ES-I3 (cell line): ENCODE results near the gene PPARA.
A peak's percentile ranks its signal among the peaks of the same experiment; 100 is the strongest.

Experiments used
- H3K36me3 ChIP-seq: 2 replicates; pipeline ENCODE4 v1.6.1; 2013; ENCODE audit warnings: mild to moderate bottlenecking, low read length, control low read depth, moderate library complexity; ENCODE audit not compliant: insufficient read depth
- H3K4me1 ChIP-seq: 2 replicates; pipeline ENCODE4 v1.6.1; 2013; ENCODE audit warnings: mild to moderate bottlenecking, control low read depth, low read length; ENCODE audit not compliant: insufficient read depth
- H3K9ac ChIP-seq: 2 replicates; pipeline ENCODE4 v1.6.1; 2013; ENCODE audit warnings: low read depth, mild to moderate bottlenecking, low read length, moderate library complexity
- H3K9me3 ChIP-seq: 2 replicates; pipeline ENCODE4 v1.6.1; 2013; ENCODE audit warnings: mild to moderate bottlenecking, low read length, moderate library complexity; ENCODE audit not compliant: control insufficient read depth, insufficient read depth

The PPARA gene

DNA sequence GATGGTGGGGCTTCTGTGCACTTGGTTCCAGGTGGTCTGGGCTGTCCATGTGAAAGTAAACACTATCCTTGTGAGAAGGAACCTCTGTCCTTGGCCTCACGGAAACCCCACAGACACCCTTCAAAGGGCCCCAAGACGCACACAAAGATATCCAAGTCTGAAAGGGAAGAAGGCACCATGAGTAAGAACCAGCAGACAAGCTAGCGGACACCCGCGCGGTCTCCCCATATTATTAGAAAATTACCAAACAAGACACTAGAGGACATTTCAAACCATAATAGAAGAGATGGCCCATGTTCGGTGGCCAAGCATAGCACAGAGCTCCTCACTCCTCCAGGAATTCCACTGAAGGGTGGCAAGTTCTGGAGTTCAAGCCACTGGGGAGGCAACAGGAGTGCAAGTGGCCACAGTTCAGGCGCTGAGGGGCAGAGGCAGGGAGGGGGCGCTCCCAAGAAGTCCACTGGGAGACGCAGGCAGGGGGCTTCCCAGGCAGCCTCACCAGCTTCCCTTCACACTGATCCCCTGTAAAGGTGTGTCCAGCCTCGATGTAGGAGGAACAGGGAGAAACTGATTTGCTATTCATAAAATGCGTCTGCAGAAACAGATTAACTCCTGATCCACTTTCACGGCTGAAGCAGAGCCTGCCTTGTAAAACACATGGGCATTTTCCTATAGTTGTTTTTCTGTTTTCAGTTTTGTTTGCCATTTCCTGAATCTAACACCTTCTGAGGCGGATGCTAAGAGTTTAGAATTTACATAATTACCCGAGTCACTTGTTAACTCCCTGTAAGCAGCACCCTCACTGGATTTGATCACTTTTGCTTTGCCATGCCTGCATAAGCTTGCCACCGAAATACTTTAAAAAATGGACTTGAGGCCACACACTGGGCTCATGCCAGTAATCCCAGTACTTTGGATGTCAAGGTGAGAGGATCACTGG, 9.1 kb upstream of the PPARA start:
- Histone ChIP-seq H3K4me1 (no peaks in the 10 kb centered on the region), H3K9ac (no peak overlapping the region), H3K9me3 (no peaks in the 10 kb centered on the region), H3K36me3 (no peaks in the 10 kb centered on the region)

DNA sequence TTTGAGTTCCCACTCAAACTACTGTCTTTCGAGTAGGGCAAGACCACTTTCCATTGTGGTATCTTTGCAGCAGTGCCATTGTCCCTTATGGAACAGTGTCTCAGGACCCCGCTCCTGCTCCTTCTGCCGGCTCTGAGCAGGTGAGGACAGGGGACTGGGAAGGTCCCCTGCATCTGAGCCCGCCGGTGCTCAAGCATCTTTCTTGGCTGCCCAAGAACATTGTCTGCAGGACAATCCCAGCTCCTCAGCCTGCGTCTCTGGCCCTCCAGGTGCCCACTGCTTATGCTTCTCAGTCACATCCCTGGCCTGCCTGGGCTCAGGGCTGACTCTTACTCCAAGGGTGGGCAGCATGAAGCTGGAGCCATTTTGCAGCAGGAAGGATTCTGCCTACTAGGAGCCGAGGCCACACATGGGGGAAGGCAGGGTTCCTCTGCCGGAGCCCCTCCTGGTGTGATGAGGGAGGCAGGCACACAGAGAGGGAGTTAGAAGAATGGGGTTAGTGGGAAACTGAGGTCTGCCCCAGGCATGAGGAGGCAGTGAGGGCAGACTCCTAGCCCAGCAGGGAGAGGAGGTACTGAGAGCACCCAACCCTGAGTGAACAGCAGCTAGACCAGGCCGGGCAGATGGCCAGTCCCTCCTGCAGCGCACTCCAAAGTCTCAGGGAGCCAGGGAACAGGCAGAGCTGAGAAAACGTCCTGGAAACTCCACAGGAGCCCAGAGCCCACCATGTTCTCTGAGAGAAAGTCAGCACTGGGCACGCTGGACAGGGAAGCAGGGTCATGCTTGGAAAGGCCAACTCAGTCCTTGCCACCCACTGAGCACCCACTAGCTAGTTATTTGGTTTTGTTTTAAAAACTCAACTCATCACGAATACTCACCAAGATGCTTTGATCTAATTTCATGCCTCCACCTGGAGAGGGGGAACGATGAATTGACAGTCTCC, 7.5 kb upstream of the PPARA start:
- Histone ChIP-seq H3K36me3 (no peaks in the 10 kb centered on the region), H3K9ac (no peak overlapping the region)

DNA sequence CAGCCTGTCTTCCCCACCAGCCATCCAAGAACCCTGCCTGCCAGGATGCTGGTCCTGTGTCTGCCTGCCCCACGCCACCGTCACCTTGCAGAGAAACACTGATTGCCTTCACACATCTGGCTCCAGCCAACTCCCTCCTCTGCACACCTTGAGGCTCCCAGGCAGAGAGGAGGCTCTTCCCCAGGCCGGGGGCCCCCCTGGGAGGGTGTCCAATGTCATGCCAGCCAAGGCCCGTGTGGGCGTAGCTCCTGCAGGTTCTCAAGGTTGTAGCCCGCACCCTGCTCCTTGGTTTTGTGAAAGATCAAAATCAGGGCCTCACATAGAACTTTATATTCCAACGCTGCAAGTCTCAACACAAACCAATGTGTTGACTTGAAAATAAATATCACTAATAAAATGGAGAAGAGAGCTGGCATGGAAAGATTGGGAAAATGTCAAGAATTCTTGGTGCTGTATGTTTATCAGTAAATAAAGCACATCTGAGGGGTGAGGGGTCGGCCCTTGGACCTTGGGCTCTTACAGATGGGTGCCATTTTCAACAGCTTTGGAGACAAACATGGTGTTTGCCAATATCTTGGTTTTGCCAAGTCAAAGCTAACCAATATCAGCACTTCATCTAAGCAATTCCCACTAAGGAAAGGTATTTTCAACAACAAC, 6.7 kb upstream of the PPARA start:
- H3K9ac ChIP-seq: no peak overlapping the region
- H3K9me3 ChIP-seq: no peaks in the 10 kb centered on the region
- peaks cover 6% of the 10 kb centered on the region; the same call in 1 of the 2 replicates for H3K4me1 ChIP-seq

More for the DNA sequence above, 7.5 kb upstream of the PPARA start:
- Histone ChIP-seq H3K4me1 (peaks cover 3% of the 10 kb centered on the region; the same call in 1 of the 2 replicates), H3K9me3 (no peaks in the 10 kb centered on the region)

GRCh38 chr22:46145361-46145851, 4.9 kb upstream of the PPARA start:
- Histone ChIP-seq H3K9me3 (no peaks in the 10 kb centered on the region), H3K4me1 (peaks cover 6% of the 10 kb centered on the region; the same call in 1 of the 2 replicates), H3K9ac (no peak overlapping the region), H3K36me3 (no peaks in the 10 kb centered on the region)

More for the DNA sequence above, 6.7 kb upstream of the PPARA start:
- H3K36me3 ChIP-seq: no peaks in the 10 kb centered on the region

- H3K9me3 ChIP-seq: no peaks in the 10 kb centered on the region
Observed at GRCh38 chr22:46145896-46146295, 4.4 kb upstream of the PPARA start.

GRCh38 chr22:46146329-46146728, 4.0 kb upstream of the PPARA start:
- H3K9me3 ChIP-seq: no peaks in the 10 kb centered on the region
- no peaks in the 10 kb centered on the region for H3K36me3 ChIP-seq
- H3K9ac ChIP-seq: no peak overlapping the region
- H3K4me1 ChIP-seq: peaks cover 6% of the 10 kb centered on the region; the same call in 1 of the 2 replicates

More at GRCh38 chr22:46145896-46146295, 4.4 kb upstream of the PPARA start:
- Histone ChIP-seq H3K4me1 (peaks cover 6% of the 10 kb centered on the region; the same call in 1 of the 2 replicates), H3K36me3 (no peaks in the 10 kb centered on the region), H3K9ac (no peak overlapping the region)

DNA sequence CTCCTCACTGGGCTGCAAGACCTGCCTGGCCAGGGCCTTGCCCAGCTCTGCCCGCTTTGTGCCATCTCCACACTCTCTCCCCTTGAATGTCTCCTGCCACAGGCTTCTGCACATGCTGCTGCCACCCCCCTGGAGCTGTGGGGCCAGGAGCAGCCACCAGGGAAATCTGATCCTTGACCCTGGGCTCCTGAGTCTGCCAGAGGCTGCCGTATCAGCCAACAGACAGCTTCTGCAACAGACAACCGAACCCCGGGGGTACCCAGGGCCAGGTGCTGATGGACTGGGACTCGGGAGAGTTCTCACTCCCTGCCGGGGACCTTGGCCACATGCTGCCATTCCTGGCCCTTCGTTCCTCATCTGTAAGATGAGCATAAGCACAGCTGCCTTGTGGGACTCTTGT, 3.3 kb upstream of the PPARA start:
- Histone ChIP-seq H3K4me1 (peaks cover 6% of the 10 kb centered on the region; the same call in 1 of the 2 replicates), H3K9me3 (no peaks in the 10 kb centered on the region), H3K9ac (no peak overlapping the region), H3K36me3 (no peaks in the 10 kb centered on the region)

DNA sequence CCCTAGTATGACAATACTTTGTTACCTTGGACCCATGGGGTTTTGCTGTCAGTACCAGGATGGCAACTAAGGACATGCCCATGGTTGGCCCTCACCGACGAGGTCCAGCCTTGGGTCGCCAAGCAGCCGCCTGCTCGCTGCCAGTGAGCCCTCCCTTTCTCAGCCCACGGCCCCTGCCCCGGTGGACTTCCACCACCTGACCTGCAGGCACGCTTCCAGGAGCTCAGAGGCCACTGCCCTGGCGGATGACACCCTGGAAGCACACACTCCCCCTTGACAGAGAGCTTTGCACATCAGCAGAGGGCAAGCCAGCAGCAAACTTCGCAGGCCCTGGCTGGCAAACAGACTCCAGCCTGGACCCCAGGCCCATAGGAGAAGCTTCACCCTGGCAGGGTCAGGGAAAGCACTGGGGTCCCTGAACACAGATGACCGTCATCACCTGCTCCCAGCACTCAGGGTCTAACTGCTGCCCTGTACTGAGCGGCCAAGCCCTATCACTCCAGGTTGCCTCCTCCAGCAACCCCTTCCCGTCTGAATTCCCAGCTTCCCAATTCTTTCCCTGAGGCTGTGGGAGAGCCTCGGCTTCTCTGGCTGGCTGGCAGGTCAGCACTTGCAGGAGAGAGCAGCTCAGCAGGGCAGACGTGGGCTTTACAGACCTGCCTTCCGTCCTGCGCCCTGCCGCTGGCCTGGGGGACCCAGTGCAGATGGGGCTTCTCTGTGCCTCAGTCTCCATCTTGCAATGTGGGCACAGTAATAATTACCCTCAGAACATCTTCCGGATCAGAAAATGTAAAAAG, 2.7 kb upstream of the PPARA start:
- Histone ChIP-seq H3K9me3 (no peaks in the 10 kb centered on the region), H3K4me1 (peaks cover 6% of the 10 kb centered on the region; the same call in 1 of the 2 replicates), H3K36me3 (no peaks in the 10 kb centered on the region), H3K9ac (no peak overlapping the region)

DNA sequence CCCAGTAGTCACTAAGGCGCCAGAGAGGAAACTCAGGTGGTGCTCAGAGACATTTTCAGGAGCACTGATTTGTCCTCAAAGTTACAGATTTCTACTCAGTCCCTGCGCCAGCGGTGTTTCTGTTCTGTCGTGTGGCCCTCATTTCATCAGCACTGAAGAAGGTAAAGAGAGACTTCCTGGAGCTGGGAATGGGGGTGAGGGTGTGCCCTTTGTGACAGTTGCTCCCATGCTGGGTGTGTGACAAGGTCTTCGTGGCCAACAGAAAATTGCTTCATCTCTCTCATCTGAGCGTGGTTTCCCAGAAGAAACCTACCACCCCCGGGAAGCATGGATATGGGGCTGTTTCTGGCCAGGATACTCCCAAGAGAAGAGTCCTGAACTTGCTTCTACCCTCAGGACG, 2.0 kb upstream of the PPARA start:
- Histone ChIP-seq H3K4me1 (peaks cover 6% of the 10 kb centered on the region; the same call in 1 of the 2 replicates), H3K36me3 (no peaks in the 10 kb centered on the region), H3K9me3 (no peaks in the 10 kb centered on the region), H3K9ac (no peak overlapping the region)

GRCh38 chr22:46148816-46149511, 1.4 kb upstream of the PPARA start:
- Histone ChIP-seq H3K4me1 (peaks cover 6% of the 10 kb centered on the region; the same call in 1 of the 2 replicates), H3K9me3 (no peaks in the 10 kb centered on the region), H3K9ac (peak overlapping the region; percentile 76), H3K36me3 (no peaks in the 10 kb centered on the region)

- Histone ChIP-seq H3K9ac (peak overlapping the region; percentile 76), H3K4me1 (peaks cover 6% of the 10 kb centered on the region; the same call in 1 of the 2 replicates), H3K9me3 (no peaks in the 10 kb centered on the region), H3K36me3 (no peaks in the 10 kb centered on the region)
Observed at GRCh38 chr22:46149512-46150033, 753 bp upstream of the PPARA start.

DNA sequence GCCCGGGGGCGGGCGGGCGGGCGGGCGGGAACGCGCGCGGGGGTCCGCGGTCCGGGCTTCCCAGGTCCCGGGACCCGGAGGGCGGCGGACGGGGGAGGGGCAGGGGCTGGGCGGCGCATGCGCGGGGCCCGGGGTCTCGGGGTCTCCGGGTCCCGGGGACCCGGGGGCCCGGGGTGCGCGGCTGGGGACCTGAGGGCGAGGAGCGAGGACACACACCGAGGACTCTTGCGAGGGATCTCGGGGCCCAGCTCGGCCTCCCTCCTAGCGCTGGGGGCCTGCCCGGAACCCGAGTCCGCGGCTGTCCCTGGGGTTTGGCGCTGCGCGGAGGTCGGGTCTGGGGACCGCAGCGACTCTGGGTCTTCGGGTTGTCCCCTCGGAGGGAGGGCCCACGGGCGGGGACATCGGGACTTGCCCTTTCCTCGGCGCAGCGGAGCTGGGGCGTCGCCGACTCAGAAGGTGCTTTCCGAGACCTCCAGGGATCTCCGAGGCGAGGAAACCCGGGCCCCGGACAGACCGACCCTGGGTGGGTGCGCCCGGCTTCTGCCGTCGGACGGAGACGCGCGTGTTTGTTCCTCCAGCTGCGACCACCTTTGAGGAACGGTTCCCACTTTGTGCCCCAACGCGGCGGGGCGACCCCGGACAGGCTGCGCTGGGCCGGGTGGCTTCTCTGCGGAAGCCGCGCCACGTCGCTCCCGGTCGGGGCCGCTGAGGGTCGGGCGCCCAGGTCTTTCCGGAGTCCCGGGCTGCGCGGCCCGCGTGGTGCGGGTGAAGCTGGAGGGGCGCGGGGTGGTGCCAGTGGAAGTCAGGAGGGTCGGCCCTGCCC, 540 bp downstream of the PPARA start:
- peak overlapping the region; percentile 69 for H3K9ac ChIP-seq
- H3K36me3 ChIP-seq: no peaks in the 10 kb centered on the region
- H3K9me3 ChIP-seq: no peaks in the 10 kb centered on the region
- H3K4me1 ChIP-seq: peaks cover 6% of the 10 kb centered on the region; the same call in 1 of the 2 replicates
